Dendritic cell treated with granulocyte-macrophage colony-stimulating factor and Interleukin-4, amounts not matched to agents 40 ng/mL and 50 ng/mL, for 4 days (primary cell): ENCODE results near the gene CCDC122.

ENCODE experiments used
- H3K27ac Mint-ChIP-seq: one replicate; pipeline ENCODE4 v1.8.0; 2022; ENCODE audit warnings: mild to moderate bottlenecking, mixed read lengths
- H3K27me3 Mint-ChIP-seq: one replicate; pipeline ENCODE4 v1.8.0; 2022; ENCODE audit warnings: mild to moderate bottlenecking, mixed read lengths
- H3K36me3 Mint-ChIP-seq: one replicate; pipeline ENCODE4 v1.8.0; 2022; ENCODE audit warnings: low read depth, mixed read lengths
- H3K4me1 Mint-ChIP-seq: one replicate; pipeline ENCODE4 v1.8.0; 2022; ENCODE audit warnings: low read depth, mixed read lengths
- H3K4me3 Mint-ChIP-seq: one replicate; pipeline ENCODE4 v1.8.0; 2022; ENCODE audit warnings: mild to moderate bottlenecking, moderate library complexity, mixed read lengths
- H3K9me3 Mint-ChIP-seq: one replicate; pipeline ENCODE4 v1.8.0; 2022; ENCODE audit warnings: mixed read lengths
- intact Hi-C: fragments of 100-400 bp; cut with micrococcal nuclease; formaldehyde crosslinking; loops from one replicate; pipeline ENCODE4 v1.15.0; 2022

The CCDC122 gene

GRCh38 chr13:43805681-43806128 lies 73.8 kb downstream of the CCDC122 start:
- Mint-ChIP-seq H3K9me3 (no peaks in the 10 kb centered on the region), H3K36me3 (no peaks in the 10 kb centered on the region), H3K27ac (no peak overlapping the region), H3K4me1 (no peaks in the 10 kb centered on the region), H3K27me3 (no peaks in the 10 kb centered on the region), H3K4me3 (no peak overlapping the region)
- intact Hi-C loops, result loop anchor here (2.0 to 5.0 kb wide), 3 partner anchors 67 to 719 kb away; no protein-coding TSS in a partner anchor

- intact Hi-C loops, result loop anchor here (2.0 to 5.0 kb wide), 3 partner anchors 67 to 718 kb away; no protein-coding TSS in a partner anchor
- Mint-ChIP-seq H3K9me3 (no peaks in the 10 kb centered on the region), H3K27ac (no peak overlapping the region), H3K27me3 (no peaks in the 10 kb centered on the region), H3K4me1 (no peaks in the 10 kb centered on the region), H3K4me3 (no peak overlapping the region), H3K36me3 (no peaks in the 10 kb centered on the region)
These were observed 74.5 kb downstream of the CCDC122 start for GRCh38 chr13:43805071-43805468.

GRCh38 chr13:43804461-43805070 lies 75.0 kb downstream of the CCDC122 start:
- H3K27ac Mint-ChIP-seq, result no peak overlapping the region

GRCh38 chr13:43802511-43802910 lies 77.0 kb downstream of the CCDC122 start:
- Mint-ChIP-seq H3K9me3 (no peaks in the 10 kb centered on the region), H3K27ac (no peak overlapping the region), H3K27me3 (no peaks in the 10 kb centered on the region), H3K4me1 (no peaks in the 10 kb centered on the region), H3K4me3 (no peak overlapping the region), H3K36me3 (no peaks in the 10 kb centered on the region)
- intact Hi-C loops, result loop anchor here (5.0 kb wide), 1 partner anchor 1205 kb away; no protein-coding TSS in a partner anchor

More at GRCh38 chr13:43804461-43805070, 75.0 kb downstream of the CCDC122 start:
- H3K4me3 Mint-ChIP-seq, result no peak overlapping the region
- intact Hi-C loops, result loop anchor here (1.0 to 5.0 kb wide), 5 partner anchors 68 to 1207 kb away; no protein-coding TSS in a partner anchor
- no peaks in the 10 kb centered on the region for H3K9me3 Mint-ChIP-seq
- no peaks in the 10 kb centered on the region for H3K36me3 Mint-ChIP-seq
- H3K4me1 Mint-ChIP-seq, result no peaks in the 10 kb centered on the region
- H3K27me3 Mint-ChIP-seq, result no peaks in the 10 kb centered on the region

- no peaks in the 10 kb centered on the region for H3K9me3 Mint-ChIP-seq
- no peaks in the 10 kb centered on the region for H3K27me3 Mint-ChIP-seq
- no peak overlapping the region for H3K27ac Mint-ChIP-seq
- intact Hi-C loops, result loop anchor here (5.0 kb wide), 1 partner anchor 1204 kb away; no protein-coding TSS in a partner anchor
- H3K4me1 Mint-ChIP-seq, result no peaks in the 10 kb centered on the region
- H3K4me3 Mint-ChIP-seq, result no peak overlapping the region
- no peaks in the 10 kb centered on the region for H3K36me3 Mint-ChIP-seq
These were observed 78.7 kb downstream of the CCDC122 start for GRCh38 chr13:43800828-43801227.

GRCh38 chr13:43799191-43799590 lies 80.3 kb downstream of the CCDC122 start:
- Mint-ChIP-seq H3K4me1 (no peaks in the 10 kb centered on the region), H3K27ac (no peak overlapping the region), H3K27me3 (peaks cover 2% of the 10 kb centered on the region), H3K9me3 (no peaks in the 10 kb centered on the region), H3K4me3 (no peak overlapping the region), H3K36me3 (no peaks in the 10 kb centered on the region)
- intact Hi-C loops, result no loop called here

- intact Hi-C loops, result no loop called here
- peaks cover 2% of the 10 kb centered on the region for H3K27me3 Mint-ChIP-seq
- no peak overlapping the region for H3K27ac Mint-ChIP-seq
- H3K36me3 Mint-ChIP-seq, result no peaks in the 10 kb centered on the region
- H3K9me3 Mint-ChIP-seq, result no peaks in the 10 kb centered on the region
- no peak overlapping the region for H3K4me3 Mint-ChIP-seq
- no peaks in the 10 kb centered on the region for H3K4me1 Mint-ChIP-seq
These were observed 81.7 kb downstream of the CCDC122 start for GRCh38 chr13:43797869-43798268.

- no peaks in the 10 kb centered on the region for H3K36me3 Mint-ChIP-seq
- no peaks in the 10 kb centered on the region for H3K4me1 Mint-ChIP-seq
- no peaks in the 10 kb centered on the region for H3K9me3 Mint-ChIP-seq
- peaks cover 3% of the 10 kb centered on the region for H3K27me3 Mint-ChIP-seq
- no peak overlapping the region for H3K4me3 Mint-ChIP-seq
- intact Hi-C loops, result no loop called here
- H3K27ac Mint-ChIP-seq, result no peak overlapping the region
These were observed 82.4 kb downstream of the CCDC122 start for GRCh38 chr13:43797159-43797558.

- Mint-ChIP-seq H3K27me3 (peaks cover 7% of the 10 kb centered on the region), H3K4me3 (no peak overlapping the region), H3K4me1 (no peaks in the 10 kb centered on the region), H3K36me3 (no peaks in the 10 kb centered on the region), H3K27ac (no peak overlapping the region), H3K9me3 (no peaks in the 10 kb centered on the region)
- intact Hi-C loops, result no loop called here
These were observed 85.1 kb downstream of the CCDC122 start for GRCh38 chr13:43794416-43794815.

GRCh38 chr13:43792076-43792881 lies 87.3 kb downstream of the CCDC122 start:
- Mint-ChIP-seq H3K4me1 (peaks cover 4% of the 10 kb centered on the region), H3K36me3 (no peaks in the 10 kb centered on the region), H3K27me3 (peaks cover 25% of the 10 kb centered on the region), H3K4me3 (no peak overlapping the region), H3K27ac (no peak overlapping the region), H3K9me3 (no peaks in the 10 kb centered on the region)
- intact Hi-C loops, result no loop called here

GRCh38 chr13:43787997-43788396 lies 91.5 kb downstream of the CCDC122 start:
- H3K9me3 Mint-ChIP-seq, result no peaks in the 10 kb centered on the region
- H3K36me3 Mint-ChIP-seq, result no peaks in the 10 kb centered on the region
- H3K4me3 Mint-ChIP-seq, result no peak overlapping the region
- intact Hi-C loops, result no loop called here
- peaks cover 51% of the 10 kb centered on the region for H3K27me3 Mint-ChIP-seq
- H3K27ac Mint-ChIP-seq, result no peak overlapping the region
- peaks cover 28% of the 10 kb centered on the region for H3K4me1 Mint-ChIP-seq

- no peaks in the 10 kb centered on the region for H3K36me3 Mint-ChIP-seq
- no peaks in the 10 kb centered on the region for H3K9me3 Mint-ChIP-seq
- intact Hi-C loops, result no loop called here
- H3K27ac Mint-ChIP-seq, result no peak overlapping the region
- H3K4me3 Mint-ChIP-seq, result peak overlapping the region; percentile 77
- peaks cover 50% of the 10 kb centered on the region for H3K27me3 Mint-ChIP-seq
- peaks cover 28% of the 10 kb centered on the region for H3K4me1 Mint-ChIP-seq
These were observed 92.0 kb downstream of the CCDC122 start for GRCh38 chr13:43787518-43787891.

- intact Hi-C loops, result no loop called here
- H3K27me3 Mint-ChIP-seq, result peaks cover 50% of the 10 kb centered on the region
- peaks cover 28% of the 10 kb centered on the region for H3K4me1 Mint-ChIP-seq
- H3K9me3 Mint-ChIP-seq, result no peaks in the 10 kb centered on the region
- H3K4me3 Mint-ChIP-seq, result peak within 1 kb of the TSS; percentile 77
- H3K27ac Mint-ChIP-seq, result no peak within 1 kb of the TSS
- no peaks in the 10 kb centered on the region for H3K36me3 Mint-ChIP-seq
These were observed 92.6 kb downstream of the CCDC122 start, which contains the start of gene ENOX1 for GRCh38 chr13:43786766-43787517. Gene ENOX1, minus strand, starts transcription at chr13:43786972.

GRCh38 chr13:43786472-43786765 lies 93.1 kb downstream of the CCDC122 start:
- intact Hi-C loops, result no loop called here

More at GRCh38 chr13:43786472-43786765, 93.1 kb downstream of the CCDC122 start:
- no peaks in the 10 kb centered on the region for H3K36me3 Mint-ChIP-seq
- H3K4me3 Mint-ChIP-seq, result peak overlapping the region; percentile 77
- H3K4me1 Mint-ChIP-seq, result peaks cover 28% of the 10 kb centered on the region
- H3K9me3 Mint-ChIP-seq, result no peaks in the 10 kb centered on the region
- no peak overlapping the region for H3K27ac Mint-ChIP-seq
- peaks cover 50% of the 10 kb centered on the region for H3K27me3 Mint-ChIP-seq
